Spleen (tissue), 11 donors: Measurements from ENCODE around the gene BAAT. TPM values are rescaled to one million over a fixed set of nuclear protein-coding genes. Genes with fewer than 3 reads are reported as not detected.

ENCODE experiments used
- DNase-seq: peaks from one replicate; pipeline ENCODE4 v3.0.0-alpha.2; 2020
- H3K27ac ChIP-seq, 8 donors: fragments of 200-600 bp; sonication (generic) in 7 of 8; 1 replicate in 4 of 8; 2 replicates in 4 of 8; pipeline versions ENCODE4 v1.5.0 to v1.8.0; 2016 to 2021; ENCODE audit warnings: inconsistent platforms in 4 of 8, mild to moderate bottlenecking in 4 of 8, moderate library complexity in 1 of 8
- H3K27me3 ChIP-seq, 7 donors: fragments of 200-600 bp; sonication (generic) in 6 of 7; replicated peaks in 1 of 7; 1 replicate in 4 of 7; 2 replicates in 3 of 7; pipeline versions ENCODE4 v1.5.0 to v1.8.0; 2016 to 2021; ENCODE audit warnings: inconsistent platforms in 3 of 7, mild to moderate bottlenecking in 1 of 7
- H3K36me3 ChIP-seq, 6 donors: fragments of 200-600 bp; sonication (generic) in 5 of 6; 1 replicate in 4 of 6; 2 replicates in 2 of 6; pipeline versions ENCODE4 v1.5.0 to v1.8.0; 2016 to 2021; ENCODE audit warnings: inconsistent platforms in 2 of 6
- H3K4me1 ChIP-seq, 6 donors: fragments of 200-600 bp; sonication (generic) in 5 of 6; 1 replicate in 3 of 6; 2 replicates in 3 of 6; pipeline versions ENCODE4 v1.5.0 to v1.8.0; 2016 to 2021; ENCODE audit warnings: inconsistent platforms in 3 of 6
- H3K4me3 ChIP-seq, 8 donors: fragments of 200-600 bp; sonication (generic) in 7 of 8; 1 replicate in 4 of 8; 2 replicates in 4 of 8; pipeline versions ENCODE4 v1.5.0 to v1.8.0; 2016 to 2021; ENCODE audit warnings: inconsistent platforms in 4 of 8, mild to moderate bottlenecking in 4 of 8, moderate library complexity in 2 of 8
- H3K9me3 ChIP-seq, 8 donors: fragments of 200-600 bp; sonication (generic) in 7 of 8; 1 replicate in 4 of 8; 2 replicates in 4 of 8; pipeline versions ENCODE4 v1.5.0 to v1.8.0; 2016 to 2021; ENCODE audit warnings: inconsistent platforms in 4 of 8
- POLR2A ChIP-seq, 3 donors: fragments of 450-650 bp; IDR thresholded peaks; one replicate each; pipeline ENCODE4 v1.5.1; 2017; ENCODE audit warnings: antibody characterized with exemption in 3 of 3, mild to moderate bottlenecking in 1 of 3
- POLR2AphosphoS5 ChIP-seq, 3 donors: sonication (generic); formaldehyde crosslinking; IDR thresholded peaks; one replicate each; pipeline ENCODE4 v1.5.1; 2017; ENCODE audit warnings: antibody characterized with exemption in 3 of 3
- WGBS, 5 donors: extraction: QIAGEN DNeasy Blood & Tissue Kit in 3 of 5; methylation state at CpG; one replicate each; pipeline versions ENCODE4 v1.1.5 to v1.1.7; 2013 to 2018; 5-methylcytosine and 5-hydroxymethylcytosine counted together
- intact Hi-C: fragments of 100-400 bp; cut with DNase I; formaldehyde crosslinking; loops from one replicate; pipeline ENCODE4 v1.15.0; 2023; ENCODE audit warnings: low total_unique reads
- polyA plus RNA-seq, 3 donors: library from polyadenylated mRNA; stranded (reverse); fragments of 200-250 nt; gene quantifications; one replicate each; pipeline ENCODE4 v1.2.1, GENCODE V29; 2013
- total RNA-seq, 7 donors: library from RNA; depleted of rRNA in 3 of 7; stranded (reverse); fragments of >200 nt in 3 of 7; fragmentation: NEBNext Ultra II Directional in 4 of 7; extraction: Animal tissue kit (Norgen Biotek cat#: 25700) in 4 of 7; gene quantifications; one replicate each; pipeline versions ENCODE4 v1.1.0 to v1.2.1, GENCODE V29; 2016 to 2021
- TF ChIP-seq, protein P1 (sequence below), 11 experiments: fragments of 200-600 bp in 7 of 11; fragments of 450-650 bp in 4 of 11; sonication (generic) in 4 of 11; IDR thresholded peaks in 8 of 11; conservative IDR thresholded peaks in 3 of 11; 1 replicate in 7 of 11; 2 replicates in 4 of 11; pipeline versions ENCODE4 v1.4.0 to v1.8.0; 2016 to 2021; ENCODE audit warnings: antibody characterized with exemption in 11 of 11, inconsistent platforms in 4 of 11, mild to moderate bottlenecking in 1 of 11
- donor health status: healthy with polysubstance abuse.
- donor health status: DM: no; HTN: no; CAD: no; lungs with moderate emphysema.
- donor health status: DM: no; HTN: no; CAD: no.
- donor health status: Bipolar disorder and iron deficiency.
- donor health status: healthy.
- donor health status: DM: no; HTN: no; CAD: no.
- donor health status: DM: yes; HTN: yes; CAD: no.

The BAAT gene
- total and polyA plus RNA-seq, 10 donors = 0.02 to 0.15 (median 0.10) TPM; not detected in 6

DNA sequence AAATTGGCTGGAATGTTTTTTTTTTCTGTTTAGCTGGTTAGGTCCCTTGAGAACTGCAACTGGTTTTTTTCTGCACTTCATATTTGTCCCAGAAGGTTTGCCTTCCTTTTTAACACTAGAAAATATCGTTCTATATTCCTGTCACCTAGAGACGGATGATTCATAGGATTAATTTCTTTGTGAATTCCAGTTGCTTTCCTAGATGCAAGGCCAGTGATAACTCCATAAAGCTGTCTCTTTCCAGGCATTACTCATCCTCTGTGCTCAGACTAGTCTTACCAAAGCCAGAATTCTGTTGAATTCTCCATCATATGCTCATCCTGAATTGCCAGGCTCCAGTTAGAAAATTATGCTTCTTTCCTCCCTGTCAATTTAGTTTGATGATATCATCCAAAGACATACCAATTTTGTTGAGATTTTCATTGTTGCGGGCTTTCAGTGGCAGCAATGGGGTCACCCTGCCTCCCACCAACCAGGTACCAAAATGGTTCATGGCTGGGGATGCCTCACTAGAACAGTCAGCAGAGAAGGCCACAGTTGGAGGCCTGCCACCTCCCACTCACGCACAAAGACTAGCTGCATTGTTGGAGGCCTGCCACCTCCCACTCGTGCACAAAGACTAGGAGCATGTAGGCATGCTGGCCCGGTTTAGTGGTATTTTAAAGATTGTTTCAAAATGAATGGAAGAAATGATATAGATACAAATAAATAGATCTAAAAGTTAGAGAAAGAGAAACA is 8.5 kb downstream of the BAAT start:
- intact Hi-C loops = no loop called here
- DNase-seq = no peak
- peaks cover 0 to 12% (median 0%) of the 10 kb centered on the region in 8 donors for H3K9me3 ChIP-seq
- no peaks in the 10 kb centered on the region for H3K4me1 ChIP-seq
- no peak overlapping the region for H3K4me3 ChIP-seq
- no peak overlapping the region for H3K27ac ChIP-seq
- H3K27me3 ChIP-seq = peaks cover 0 to 6% (median 0%) of the 10 kb centered on the region in 7 donors
- 76 to 89% (median 83%) methylated on average over 6 of the region's 6 CpGs for WGBS, 5 donors
- H3K36me3 ChIP-seq = no peaks in the 10 kb centered on the region
- TF ChIP-seq, protein P1, sequence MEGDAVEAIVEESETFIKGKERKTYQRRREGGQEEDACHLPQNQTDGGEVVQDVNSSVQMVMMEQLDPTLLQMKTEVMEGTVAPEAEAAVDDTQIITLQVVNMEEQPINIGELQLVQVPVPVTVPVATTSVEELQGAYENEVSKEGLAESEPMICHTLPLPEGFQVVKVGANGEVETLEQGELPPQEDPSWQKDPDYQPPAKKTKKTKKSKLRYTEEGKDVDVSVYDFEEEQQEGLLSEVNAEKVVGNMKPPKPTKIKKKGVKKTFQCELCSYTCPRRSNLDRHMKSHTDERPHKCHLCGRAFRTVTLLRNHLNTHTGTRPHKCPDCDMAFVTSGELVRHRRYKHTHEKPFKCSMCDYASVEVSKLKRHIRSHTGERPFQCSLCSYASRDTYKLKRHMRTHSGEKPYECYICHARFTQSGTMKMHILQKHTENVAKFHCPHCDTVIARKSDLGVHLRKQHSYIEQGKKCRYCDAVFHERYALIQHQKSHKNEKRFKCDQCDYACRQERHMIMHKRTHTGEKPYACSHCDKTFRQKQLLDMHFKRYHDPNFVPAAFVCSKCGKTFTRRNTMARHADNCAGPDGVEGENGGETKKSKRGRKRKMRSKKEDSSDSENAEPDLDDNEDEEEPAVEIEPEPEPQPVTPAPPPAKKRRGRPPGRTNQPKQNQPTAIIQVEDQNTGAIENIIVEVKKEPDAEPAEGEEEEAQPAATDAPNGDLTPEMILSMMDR (IDR thresholded peaks at IDR 0.05 in 8 of 11, conservative IDR thresholded peaks at IDR 0.05 in 3 of 11) = no peak
- TF ChIP-seq POLR2AphosphoS5 (IDR thresholded peaks at IDR 0.05) (no peak), POLR2A (IDR thresholded peaks at IDR 0.05) (no peak)

DNA sequence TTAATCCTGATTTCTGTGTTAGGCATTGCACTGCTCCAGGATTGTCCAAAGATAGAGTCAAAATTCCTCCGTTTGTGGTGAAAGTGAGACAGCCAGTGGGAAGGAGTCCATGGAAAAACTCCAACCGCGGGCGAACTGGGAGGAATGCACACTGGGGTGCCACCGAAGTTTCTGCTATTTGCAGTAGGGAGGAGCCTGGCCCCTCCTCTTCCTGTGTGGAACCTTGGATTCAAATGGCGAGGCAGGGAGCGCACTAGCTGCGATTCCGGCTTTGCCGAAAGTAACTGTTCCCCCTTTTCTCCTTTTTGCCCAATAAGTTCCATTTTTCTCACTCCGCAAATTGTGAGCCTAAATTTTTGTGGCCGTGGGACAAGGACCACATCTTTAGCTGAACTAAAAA is 9.3 kb downstream of the BAAT start:
- intact Hi-C loops = no loop called here
- Histone ChIP-seq H3K9me3 (peaks cover 0 to 12% (median 0%) of the 10 kb centered on the region in 8 donors), H3K4me1 (no peaks in the 10 kb centered on the region), H3K27me3 (peaks cover 0 to 6% (median 0%) of the 10 kb centered on the region in 7 donors), H3K36me3 (no peaks in the 10 kb centered on the region), H3K27ac (no peak overlapping the region), H3K4me3 (no peak overlapping the region)
- 89 to 96% (median 91%) methylated on average over 12 of the region's 12 CpGs for WGBS, 5 donors
- DNase-seq = no peak
- TF ChIP-seq, protein P1 (IDR thresholded peaks at IDR 0.05 in 8 of 11, conservative IDR thresholded peaks at IDR 0.05 in 3 of 11) = no peak
- TF ChIP-seq POLR2AphosphoS5 (IDR thresholded peaks at IDR 0.05) (no peak), POLR2A (IDR thresholded peaks at IDR 0.05) (no peak)

DNA sequence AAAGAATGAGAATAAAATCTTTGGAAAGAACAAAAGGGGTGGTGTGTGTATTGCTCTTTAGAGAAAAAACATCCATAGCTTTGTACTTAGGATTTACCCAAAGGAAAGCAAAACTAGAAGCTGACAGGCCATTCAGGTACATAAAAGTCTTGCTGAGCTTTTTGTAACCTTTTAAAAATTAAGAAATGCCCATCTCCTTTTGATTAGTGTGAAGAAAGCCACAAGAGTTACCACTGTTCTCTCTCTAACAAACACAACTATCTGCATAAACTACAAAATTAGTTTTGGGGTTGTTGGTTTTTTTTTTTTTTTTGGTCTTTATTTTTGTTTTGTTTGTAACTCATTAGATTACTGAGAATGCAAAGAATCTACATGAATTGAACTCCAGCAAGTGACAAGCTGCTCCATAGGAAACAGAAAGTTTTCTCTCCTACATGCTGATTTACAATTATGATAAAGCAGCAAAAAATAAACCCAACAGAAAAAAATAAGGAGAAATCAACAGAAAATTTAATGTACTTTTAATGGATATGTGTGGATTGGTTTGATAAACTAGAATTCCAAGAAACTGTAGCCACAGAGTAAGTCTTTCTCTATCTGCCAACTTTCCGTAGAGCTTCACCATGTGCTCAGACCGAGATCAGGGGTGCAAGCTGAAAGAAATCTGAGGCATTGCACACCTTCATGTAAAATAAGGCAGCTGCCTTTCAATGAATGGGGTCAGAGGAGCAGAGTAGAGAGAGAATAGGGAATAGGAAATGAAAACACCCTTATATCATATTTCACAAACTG is 12.3 kb downstream of the BAAT start:
- Histone ChIP-seq H3K27me3 (peaks cover 0 to 6% (median 0%) of the 10 kb centered on the region in 7 donors), H3K27ac (no peak overlapping the region), H3K36me3 (no peaks in the 10 kb centered on the region), H3K9me3 (peaks cover 0 to 4% (median 0%) of the 10 kb centered on the region in 8 donors), H3K4me3 (no peak overlapping the region), H3K4me1 (no peaks in the 10 kb centered on the region)
- no peak for DNase-seq
- TF ChIP-seq, protein P1 (IDR thresholded peaks at IDR 0.05 in 8 of 11, conservative IDR thresholded peaks at IDR 0.05 in 3 of 11) = no peak
- TF ChIP-seq POLR2A (IDR thresholded peaks at IDR 0.05) (no peak), POLR2AphosphoS5 (IDR thresholded peaks at IDR 0.05) (no peak)
- 61 to 87% (median 67%) methylated on average over 2 of the region's 2 CpGs for WGBS, 5 donors
- intact Hi-C loops = no loop called here

DNA sequence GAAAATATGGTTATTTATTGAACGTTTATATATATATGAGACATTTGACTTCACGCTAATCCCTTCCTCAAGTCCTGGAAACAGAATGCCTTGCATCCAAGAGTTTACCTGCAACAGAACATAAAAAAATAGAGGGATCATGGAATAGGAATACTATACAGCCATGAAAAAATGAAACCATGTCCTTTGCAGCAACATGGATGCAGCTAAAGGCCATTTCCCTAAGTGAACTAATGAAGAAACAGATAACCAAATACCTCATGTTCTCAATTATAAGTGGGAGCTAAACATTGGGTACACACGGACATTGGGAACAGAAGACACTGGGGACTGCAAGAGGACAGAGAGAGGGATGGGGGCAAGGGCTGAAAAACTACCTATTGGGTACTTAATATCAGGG is 13.0 kb downstream of the BAAT start:
- no peak for TF ChIP-seq POLR2AphosphoS5 (IDR thresholded peaks at IDR 0.05)
- TF ChIP-seq, protein P1 (IDR thresholded peaks at IDR 0.05 in 8 of 11, conservative IDR thresholded peaks at IDR 0.05 in 3 of 11) = no peak
- no peak for TF ChIP-seq POLR2A (IDR thresholded peaks at IDR 0.05)
- Histone ChIP-seq H3K36me3 (no peaks in the 10 kb centered on the region), H3K27ac (no peak overlapping the region), H3K4me1 (no peaks in the 10 kb centered on the region), H3K4me3 (no peak overlapping the region), H3K9me3 (peaks cover 0 to 4% (median 0%) of the 10 kb centered on the region in 8 donors), H3K27me3 (peaks cover 0 to 6% (median 0%) of the 10 kb centered on the region in 7 donors)
- intact Hi-C loops = no loop called here
- WGBS, 5 donors = 88 to 95% (median 93%) methylated on average over 3 of the region's 3 CpGs
- no peak for DNase-seq
